K562 (cell line): ENCODE data around the gene ALDH1A2. TPM values are rescaled to one million over a fixed set of nuclear protein-coding genes. Genes with fewer than 3 reads are reported as not detected.

Experiments used
- KAT8 ChIP-seq: fragments of 450-650 bp; IDR thresholded peaks from 2 replicates; pipeline ENCODE4 v1.6.1; 2016; ENCODE audit warnings: low read depth, mild to moderate bottlenecking
- MAZ ChIP-seq, 2 experiments: fragments of 450-650 bp in 1 of 2; sonication (generic) in 1 of 2; formaldehyde crosslinking; IDR thresholded peaks in 1 of 2; conservative IDR thresholded peaks in 1 of 2; 2 replicates each; pipeline versions ENCODE4 v1.4.0 to v1.5.0; 2020; ENCODE audit warnings: mild to moderate bottlenecking in 1 of 2, missing genetic modification reagents in 1 of 2
- MIER1 ChIP-seq: fragments of 450-650 bp; IDR thresholded peaks from 2 replicates; pipeline ENCODE4 v1.6.1; 2016; ENCODE audit warnings: antibody characterized with exemption, mild to moderate bottlenecking, low read depth
- MTF1 ChIP-seq: fragments of 250-450 bp; sonication (Bioruptor Pico); IDR thresholded peaks from 2 replicates; pipeline ENCODE4 v1.9.0; 2021; ENCODE audit warnings: moderate library complexity, mild to moderate bottlenecking, inconsistent platforms, borderline replicate concordance
- POLR2G ChIP-seq: fragments of 200-400 bp; formaldehyde crosslinking; IDR thresholded peaks from 2 replicates; pipeline ENCODE4 v1.6.1; 2017; ENCODE audit warnings: low read depth, mild to moderate bottlenecking, antibody characterized with exemption, low read length, moderate library complexity
- TEAD4 ChIP-seq, 2 experiments: sonication (generic) in 1 of 2; formaldehyde crosslinking in 1 of 2; IDR thresholded peaks; 2 replicates each; pipeline versions ENCODE4 v1.6.1 to v1.8.0; 2012 to 2022; ENCODE audit warnings: borderline replicate concordance in 1 of 2, inconsistent platforms in 1 of 2, low read length in 1 of 2, mild to moderate bottlenecking in 1 of 2, missing genetic modification reagents in 1 of 2
- TGIF2 ChIP-seq: sonication (generic); formaldehyde crosslinking; IDR thresholded peaks from 2 replicates; pipeline ENCODE4 v1.8.1; 2022; ENCODE audit warnings: mild to moderate bottlenecking, missing genetic modification reagents, moderate library complexity
- ZBTB8A ChIP-seq: fragments of 450-650 bp; IDR thresholded peaks from 2 replicates; pipeline ENCODE4 v1.6.1; 2018; ENCODE audit warnings: mild to moderate bottlenecking, moderate library complexity; ENCODE audit not compliant: partially characterized antibody
- polyA plus RNA-seq, 8 experiments: library from polyadenylated mRNA; depleted of rRNA in 4 of 8; stranded (reverse) in 5 of 8; unstranded in 3 of 8; fragments of >200 nt; fragmentation: Nextera tagmentation in 2 of 8; fragmentation: Illumina TruSeq in 1 of 8; extraction: Ambion mirVana in 2 of 8; extraction: Trizol in 1 of 8; gene quantifications; 2 replicates each; pipeline versions ENCODE4 v1.2.1 to v1.2.3, GENCODE V29; 2011 to 2014; ENCODE audit warnings: inconsistent platforms in 1 of 8, missing spikeins in 1 of 8
- total RNA-seq, 7 experiments: library from RNA; depleted of rRNA in 6 of 7; stranded (reverse); fragments of >200 nt in 6 of 7; fragmentation: Illumina TruSeq in 2 of 7; extraction: Trizol in 2 of 7; gene quantifications; 2 replicates each; pipeline versions ENCODE4 v1.2.1 to v1.2.3, GENCODE V29; 2011 to 2021; ENCODE audit warnings: low replicate concordance in 1 of 7
- TF ChIP-seq, protein P1 (sequence below), 2 experiments: fragments of 450-650 bp in 1 of 2; sonication (generic) in 1 of 2; formaldehyde crosslinking in 1 of 2; IDR thresholded peaks; 2 replicates each; pipeline versions ENCODE4 v1.7.1 to v1.9.0; 2016 to 2022; ENCODE audit warnings: inconsistent platforms in 1 of 2, mild to moderate bottlenecking in 1 of 2, missing genetic modification reagents in 1 of 2

Gene ALDH1A2
- total and polyA plus RNA-seq, 9 of the 15 experiments (the other 6 are each of a cell fraction or from before 2014, with no cell fraction given) = 115 to 393 (median 333) TPM

DNA sequence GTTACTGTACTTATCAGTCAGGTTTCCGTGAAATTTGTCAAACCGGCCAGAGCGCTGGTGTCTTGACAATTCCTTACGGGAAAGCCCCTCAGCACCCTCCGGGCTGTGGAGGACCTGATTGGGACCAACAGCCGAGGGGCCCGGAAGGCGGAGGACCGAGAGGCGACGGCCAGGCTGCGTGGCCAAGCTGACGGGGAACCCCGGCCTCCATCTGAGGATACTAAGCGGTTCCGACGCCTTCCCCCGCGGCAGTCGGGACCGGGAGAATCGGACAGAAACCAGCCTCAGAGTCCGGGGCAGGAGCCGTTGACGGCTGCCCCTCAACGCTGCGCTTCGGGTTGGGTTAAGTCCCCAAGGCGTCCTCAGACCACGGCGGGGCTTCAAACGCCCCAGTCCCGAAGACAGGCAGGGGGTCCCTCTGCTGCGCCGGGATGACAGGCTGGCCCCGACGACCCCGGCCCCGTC, 499 bp downstream of the ALDH1A2 start (continued):
- TF ChIP-seq MIER1 = no peak
- TF ChIP-seq TEAD4 (IDR thresholded peaks at IDR 0.05; ENCODE audit: low read length) = no peak
- TF ChIP-seq TEAD4 (CRISPR knock-in tag; IDR thresholded peaks at IDR 0.05; ENCODE audit: borderline replicate concordance) = no peak
- peak in 1 of 2 experiments; percentile 8; a peak in 2 of 4 replicates for TF ChIP-seq MAZ (CRISPR knock-in tag; conservative IDR thresholded peaks at IDR 0.05 in 1 of 2, IDR thresholded peaks at IDR 0.05 in 1 of 2)
- TF ChIP-seq ZBTB8A = no peak
- TF ChIP-seq, protein P1, sequence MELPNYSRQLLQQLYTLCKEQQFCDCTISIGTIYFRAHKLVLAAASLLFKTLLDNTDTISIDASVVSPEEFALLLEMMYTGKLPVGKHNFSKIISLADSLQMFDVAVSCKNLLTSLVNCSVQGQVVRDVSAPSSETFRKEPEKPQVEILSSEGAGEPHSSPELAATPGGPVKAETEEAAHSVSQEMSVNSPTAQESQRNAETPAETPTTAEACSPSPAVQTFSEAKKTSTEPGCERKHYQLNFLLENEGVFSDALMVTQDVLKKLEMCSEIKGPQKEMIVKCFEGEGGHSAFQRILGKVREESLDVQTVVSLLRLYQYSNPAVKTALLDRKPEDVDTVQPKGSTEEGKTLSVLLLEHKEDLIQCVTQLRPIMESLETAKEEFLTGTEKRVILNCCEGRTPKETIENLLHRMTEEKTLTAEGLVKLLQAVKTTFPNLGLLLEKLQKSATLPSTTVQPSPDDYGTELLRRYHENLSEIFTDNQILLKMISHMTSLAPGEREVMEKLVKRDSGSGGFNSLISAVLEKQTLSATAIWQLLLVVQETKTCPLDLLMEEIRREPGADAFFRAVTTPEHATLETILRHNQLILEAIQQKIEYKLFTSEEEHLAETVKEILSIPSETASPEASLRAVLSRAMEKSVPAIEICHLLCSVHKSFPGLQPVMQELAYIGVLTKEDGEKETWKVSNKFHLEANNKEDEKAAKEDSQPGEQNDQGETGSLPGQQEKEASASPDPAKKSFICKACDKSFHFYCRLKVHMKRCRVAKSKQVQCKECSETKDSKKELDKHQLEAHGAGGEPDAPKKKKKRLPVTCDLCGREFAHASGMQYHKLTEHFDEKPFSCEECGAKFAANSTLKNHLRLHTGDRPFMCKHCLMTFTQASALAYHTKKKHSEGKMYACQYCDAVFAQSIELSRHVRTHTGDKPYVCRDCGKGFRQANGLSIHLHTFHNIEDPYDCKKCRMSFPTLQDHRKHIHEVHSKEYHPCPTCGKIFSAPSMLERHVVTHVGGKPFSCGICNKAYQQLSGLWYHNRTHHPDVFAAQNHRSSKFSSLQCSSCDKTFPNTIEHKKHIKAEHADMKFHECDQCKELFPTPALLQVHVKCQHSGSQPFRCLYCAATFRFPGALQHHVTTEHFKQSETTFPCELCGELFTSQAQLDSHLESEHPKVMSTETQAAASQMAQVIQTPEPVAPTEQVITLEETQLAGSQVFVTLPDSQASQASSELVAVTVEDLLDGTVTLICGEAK (IDR thresholded peaks at IDR 0.05) = peak; percentile 15; the same call in 1 of the 2 replicates
- TF ChIP-seq, protein P1 (CRISPR knock-in tag; IDR thresholded peaks at IDR 0.05) = no peak
- TF ChIP-seq TGIF2 (CRISPR knock-in tag) = no peak
- TF ChIP-seq KAT8 = no peak
- TF ChIP-seq POLR2G = no peak
- no peak for TF ChIP-seq MTF1
